ENCODE results near the gene RNF187. TPM values are rescaled to one million over a fixed set of nuclear protein-coding genes. Genes with fewer than 3 reads are reported as not detected.

The RNF187 gene
- total RNA-seq, 2 donors from 2014 or later, result 35.3 to 35.6 TPM

GRCh38 chr1:228543396-228543795 lies 56.2 kb downstream of the RNF187 start:
- Histone ChIP-seq H3K36me3 (no peaks in the 10 kb centered on the region), H3K9me3 (no peaks in the 10 kb centered on the region), H3K27me3 (no peaks in the 10 kb centered on the region), H3K4me3 (no peak overlapping the region), H3K4me1 (peaks cover 0 to 4% of the 10 kb centered on the region in 2 donors), H3K27ac (no peak overlapping the region)
- TF ChIP-seq, protein P1, sequence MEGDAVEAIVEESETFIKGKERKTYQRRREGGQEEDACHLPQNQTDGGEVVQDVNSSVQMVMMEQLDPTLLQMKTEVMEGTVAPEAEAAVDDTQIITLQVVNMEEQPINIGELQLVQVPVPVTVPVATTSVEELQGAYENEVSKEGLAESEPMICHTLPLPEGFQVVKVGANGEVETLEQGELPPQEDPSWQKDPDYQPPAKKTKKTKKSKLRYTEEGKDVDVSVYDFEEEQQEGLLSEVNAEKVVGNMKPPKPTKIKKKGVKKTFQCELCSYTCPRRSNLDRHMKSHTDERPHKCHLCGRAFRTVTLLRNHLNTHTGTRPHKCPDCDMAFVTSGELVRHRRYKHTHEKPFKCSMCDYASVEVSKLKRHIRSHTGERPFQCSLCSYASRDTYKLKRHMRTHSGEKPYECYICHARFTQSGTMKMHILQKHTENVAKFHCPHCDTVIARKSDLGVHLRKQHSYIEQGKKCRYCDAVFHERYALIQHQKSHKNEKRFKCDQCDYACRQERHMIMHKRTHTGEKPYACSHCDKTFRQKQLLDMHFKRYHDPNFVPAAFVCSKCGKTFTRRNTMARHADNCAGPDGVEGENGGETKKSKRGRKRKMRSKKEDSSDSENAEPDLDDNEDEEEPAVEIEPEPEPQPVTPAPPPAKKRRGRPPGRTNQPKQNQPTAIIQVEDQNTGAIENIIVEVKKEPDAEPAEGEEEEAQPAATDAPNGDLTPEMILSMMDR (IDR thresholded peaks at IDR 0.05), result no peak
- DNase-seq (ENCODE audit: low spot score), result no peak

GRCh38 chr1:228544021-228544850 lies 57.1 kb downstream of the RNF187 start:
- no peaks in the 10 kb centered on the region for H3K9me3 ChIP-seq
- H3K27ac ChIP-seq, result no peak overlapping the region
- no peak overlapping the region for H3K4me3 ChIP-seq
- TF ChIP-seq, protein P1 (IDR thresholded peaks at IDR 0.05), result no peak
- H3K4me1 ChIP-seq, result peaks cover 0 to 4% of the 10 kb centered on the region in 2 donors
- H3K36me3 ChIP-seq, result no peaks in the 10 kb centered on the region
- H3K27me3 ChIP-seq, result no peaks in the 10 kb centered on the region
- DNase-seq (ENCODE audit: low spot score), result no peak

- Histone ChIP-seq H3K27me3 (no peaks in the 10 kb centered on the region), H3K27ac (no peak overlapping the region), H3K36me3 (no peaks in the 10 kb centered on the region), H3K9me3 (no peaks in the 10 kb centered on the region), H3K4me3 (no peak overlapping the region), H3K4me1 (peaks cover 0 to 4% of the 10 kb centered on the region in 2 donors)
- TF ChIP-seq, protein P1 (IDR thresholded peaks at IDR 0.05), result no peak
- no peak for DNase-seq (ENCODE audit: low spot score)
These were observed 57.9 kb downstream of the RNF187 start for GRCh38 chr1:228544921-228545591.

Small RNA genes lying within 50 kb of the gene (microRNA-seq; reads per million reads assigned to microRNA genes)
- 0 reads per million in 2 donors for gene MIR4666A (ENCODE audit: borderline number of aligned reads in 2 of 2, borderline replicate concordance in 1 of 2)

Other genes starting within 250 kb of the RNF187 start
- 1 to 10 TPM; 5.5 to 9.8 TPM for gene TRIM11, start 80.5 kb upstream of the RNF187 start, total RNA-seq
- not detected for gene TRIM17, start 70.5 kb upstream of the RNF187 start, total RNA-seq
- 10 to 100 TPM in 1 of 2 donors, 1 to 10 TPM in 1; 6.0 to 12.2 TPM for gene RHOU, start 248.1 kb downstream of the RNF187 start, total RNA-seq

All from right atrium auricular region (tissue), 2 donors.